SK-N-SH (cell line): Measurements from ENCODE around the gene LIN28B. TPM values are rescaled to one million over a fixed set of nuclear protein-coding genes. Genes with fewer than 3 reads are reported as not detected.
A peak's percentile ranks its signal among the peaks of the same experiment; 100 is the strongest.

ENCODE experiments used
- CTCF ChIA-PET: fragments of 300-600, 350-600 bp; formaldehyde crosslinking; extraction: SDS; loops from one replicate; lab custom pipeline; 2021; lab: Yijun Ruan, JAX
- POLR2A ChIA-PET: fragments of 350-600 bp; sonication (Branson Sonifier 250); formaldehyde crosslinking; extraction: SDS; loops from one replicate; lab custom pipeline; 2020; ENCODE audit warnings: antibody characterized with exemption, inconsistent platforms; lab: Yijun Ruan, JAX
- DNase-seq: peaks from one replicate; pipeline ENCODE4 v3.0.0; 2012
- H2AFZ ChIP-seq: fragments of 200-600 bp; sonication (generic); 2 replicates; pipeline ENCODE4 v1.8.1; 2016; ENCODE audit warnings: antibody characterized with exemption, mild to moderate bottlenecking, low read depth
- H3F3A ChIP-seq: fragments of 200-600 bp; sonication (generic); replicated peaks from 2 replicates; pipeline ENCODE3; 2016; ENCODE audit warnings: antibody characterized with exemption, mild to moderate bottlenecking; ENCODE audit not compliant: insufficient read depth
- H3K27ac ChIP-seq, 2 experiments: fragments of 200-500 bp in 1 of 2; fragments of 200-600 bp in 1 of 2; sonication (Bioruptor generic) in 1 of 2; sonication (generic), shearing (Covaris generic) in 1 of 2; 2 replicates each; pipeline versions ENCODE4 v1.5.1 to v1.6.1; 2014 to 2016; ENCODE audit warnings: low read depth in 2 of 2, inconsistent platforms in 1 of 2, low read length in 1 of 2, mild to moderate bottlenecking in 1 of 2, mixed read lengths in 1 of 2
- H3K27me3 ChIP-seq: fragments of 200-600 bp; sonication (generic), shearing (Covaris generic); 2 replicates; pipeline ENCODE4 v1.6.1; 2016; ENCODE audit warnings: mixed run types; ENCODE audit not compliant: insufficient read depth
- H3K36me3 ChIP-seq, 2 experiments: fragments of 200-500 bp in 1 of 2; fragments of 200-600 bp in 1 of 2; sonication (Bioruptor generic) in 1 of 2; sonication (generic) in 1 of 2; replicated peaks in 1 of 2; 2 replicates each; pipeline versions ENCODE3 to v1.5.1; 2014 to 2016; ENCODE audit warnings: low read length in 1 of 2, mild to moderate bottlenecking in 1 of 2; ENCODE audit not compliant: insufficient read depth in 2 of 2, control insufficient read depth in 1 of 2
- H3K4me1 ChIP-seq, 2 experiments: fragments of 200-500 bp in 1 of 2; fragments of 200-600 bp in 1 of 2; sonication (Bioruptor generic) in 1 of 2; sonication (generic), shearing (Covaris generic) in 1 of 2; 2 replicates each; pipeline versions ENCODE4 v1.5.1 to v1.6.1; 2014 to 2016; ENCODE audit warnings: low read depth in 1 of 2, low read length in 1 of 2, mixed run types in 1 of 2; ENCODE audit not compliant: insufficient read depth in 2 of 2, control insufficient read depth in 1 of 2
- H3K4me2 ChIP-seq: fragments of 200-600 bp; sonication (generic), shearing (Covaris generic); 2 replicates; pipeline ENCODE4 v1.6.1; 2017; ENCODE audit warnings: mixed run types
- H3K4me3 ChIP-seq, 2 experiments: fragments of 200-500 bp in 1 of 2; fragments of 200-600 bp in 1 of 2; sonication (Bioruptor generic) in 1 of 2; sonication (generic), shearing (Covaris generic) in 1 of 2; 2 replicates each; pipeline versions ENCODE4 v1.5.1 to v1.8.1; 2014 to 2016; ENCODE audit warnings: low read depth in 2 of 2, inconsistent platforms in 1 of 2, low read length in 1 of 2, mild to moderate bottlenecking in 1 of 2, mixed read lengths in 1 of 2, moderate library complexity in 1 of 2
- H3K79me2 ChIP-seq: fragments of 200-600 bp; sonication (generic); 2 replicates; pipeline ENCODE4 v1.8.1; 2017; ENCODE audit warnings: mild to moderate bottlenecking; ENCODE audit not compliant: insufficient read depth
- H3K9ac ChIP-seq: fragments of 200-600 bp; sonication (generic); 2 replicates; pipeline ENCODE4 v1.6.1; 2017; ENCODE audit warnings: mixed run types
- H3K9me2 ChIP-seq: fragments of 200-600 bp; sonication (generic); 2 replicates; pipeline ENCODE4 v1.6.1; 2017; ENCODE audit warnings: mixed run types
- H3K9me3 ChIP-seq: fragments of 200-600 bp; sonication (generic); 2 replicates; pipeline ENCODE4 v1.6.1; 2017; ENCODE audit warnings: mixed run types, mild to moderate bottlenecking, moderate library complexity
- H4K20me1 ChIP-seq: fragments of 200-600 bp; sonication (generic); 2 replicates; pipeline ENCODE4 v1.6.1; 2017; ENCODE audit warnings: mild to moderate bottlenecking, mixed run types; ENCODE audit not compliant: insufficient read depth
- ELF1 ChIP-seq: IDR thresholded peaks from 2 replicates; pipeline ENCODE4 v1.4.0; 2012
- EP300 ChIP-seq, 2 experiments: IDR thresholded peaks; 2 replicates each; pipeline versions ENCODE4 v1.4.0 to v1.6.1; 2012; ENCODE audit warnings: borderline replicate concordance in 1 of 2, low read depth in 1 of 2, low read length in 1 of 2
- FOSL2 ChIP-seq: IDR thresholded peaks from 2 replicates; pipeline ENCODE4 v1.4.0; 2012; ENCODE audit warnings: low read depth, mild to moderate bottlenecking, moderate library complexity, borderline replicate concordance
- FOXJ3 ChIP-seq: sonication (generic); formaldehyde crosslinking; IDR thresholded peaks from 2 replicates; pipeline ENCODE4 v1.5.1; 2020; ENCODE audit warnings: mild to moderate bottlenecking, missing genetic modification reagents
- FOXM1 ChIP-seq: IDR thresholded peaks from 2 replicates; pipeline ENCODE4 v1.4.0; 2012; ENCODE audit warnings: low read depth, mild to moderate bottlenecking
- GATA2 ChIP-seq: sonication (generic); formaldehyde crosslinking; IDR thresholded peaks from 2 replicates; pipeline ENCODE4 v1.5.0; 2020; ENCODE audit warnings: mild to moderate bottlenecking, missing genetic modification reagents
- JUND ChIP-seq: IDR thresholded peaks from 2 replicates; pipeline ENCODE4 v1.4.0; 2012
- NFIC ChIP-seq: IDR thresholded peaks from 2 replicates; pipeline ENCODE4 v1.4.0; 2012; ENCODE audit warnings: borderline replicate concordance
- NRF1 ChIP-seq: IDR thresholded peaks from 2 replicates; pipeline ENCODE4 v1.6.1; 2012; ENCODE audit warnings: low read depth, mild to moderate bottlenecking, low read length
- PBX3 ChIP-seq: IDR thresholded peaks from 2 replicates; pipeline ENCODE4; 2012
- RAD21 ChIP-seq: IDR thresholded peaks from 2 replicates; pipeline ENCODE4 v1.6.1; 2012; ENCODE audit warnings: mild to moderate bottlenecking, low read length
- RFX5 ChIP-seq: IDR thresholded peaks from 2 replicates; pipeline ENCODE4 v1.6.1; 2012; ENCODE audit warnings: mild to moderate bottlenecking, improper control_type of control experiment, low read length
- RXRA ChIP-seq: IDR thresholded peaks from 2 replicates; pipeline ENCODE4 v1.4.0; 2012; ENCODE audit warnings: low read depth, mild to moderate bottlenecking, borderline replicate concordance
- SIN3A ChIP-seq: IDR thresholded peaks from 2 replicates; pipeline ENCODE4 v1.6.1; 2012; ENCODE audit warnings: low read depth, mild to moderate bottlenecking, low read length, moderate library complexity, borderline replicate concordance
- SMC3 ChIP-seq: IDR thresholded peaks from 2 replicates; pipeline ENCODE4 v1.6.1; 2012; ENCODE audit warnings: low read depth, low read length, improper control_type of control experiment
- TCF12 ChIP-seq: IDR thresholded peaks from 2 replicates; pipeline ENCODE4 v1.4.0; 2012
- USF2 ChIP-seq: fragments of 150-350 bp; IDR thresholded peaks from 2 replicates; pipeline ENCODE4 v1.6.1; 2017; ENCODE audit warnings: antibody characterized with exemption, low read length, low read depth, borderline replicate concordance
- WGBS: methylation state at CpG from one replicate; pipeline ENCODE4 v1.1.6; 2017; ENCODE audit warnings: low lambda C conversion rate; 5-methylcytosine and 5-hydroxymethylcytosine counted together
- polyA plus RNA-seq, 3 experiments: library from polyadenylated mRNA; depleted of rRNA; stranded (reverse); fragments of >200 nt; gene quantifications; 2 replicates each; pipeline ENCODE4 v1.2.3, GENCODE V29; 2012
- TF ChIP-seq, protein P1 (sequence below): fragments of 200-600 bp; sonication (generic); IDR thresholded peaks from 2 replicates; pipeline ENCODE4 v1.6.1; 2017; ENCODE audit warnings: antibody characterized with exemption, mild to moderate bottlenecking, moderate library complexity

LIN28B gene
- polyA plus RNA-seq, 1 of the 3 experiments (the other 2 are of a cell fraction) = 0.67 TPM

DNA sequence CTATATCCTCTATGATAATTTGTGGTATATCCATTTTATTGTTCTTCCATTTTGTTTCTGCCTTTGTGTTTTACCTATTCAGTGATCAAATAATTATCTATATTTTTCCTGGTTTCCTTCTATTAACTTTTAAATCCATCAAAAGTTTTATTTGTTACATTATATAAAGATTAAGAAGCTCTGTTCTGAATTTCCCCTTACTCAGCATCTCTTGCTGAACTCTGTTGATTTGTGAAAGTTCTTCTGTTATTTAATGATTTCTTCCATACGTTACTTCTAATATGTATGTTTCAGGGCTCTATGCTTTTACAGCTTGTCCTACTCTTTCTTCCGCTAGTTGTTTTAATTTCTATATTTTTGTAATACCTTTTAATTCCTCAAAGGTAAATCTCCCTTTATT, 87.1 kb downstream of the LIN28B start:
- Histone ChIP-seq H3K9ac (no peak overlapping the region), H3K4me2 (no peak overlapping the region), H4K20me1 (no peaks in the 10 kb centered on the region), H3K27me3 (no peaks in the 10 kb centered on the region), H2AFZ (no peak overlapping the region), H3K4me3 (no peak overlapping the region), H3K36me3 (no peaks in the 10 kb centered on the region), H3K4me1 (peaks cover 2 to 3% of the 10 kb centered on the region in 2 experiments; a peak in 2 of 4 replicates), H3K79me2 (no peaks in the 10 kb centered on the region), H3F3A (peaks cover 3% of the 10 kb centered on the region), H3K9me3 (no peaks in the 10 kb centered on the region), H3K27ac (no peak overlapping the region), H3K9me2 (no peaks in the 10 kb centered on the region)
- TF ChIP-seq RFX5 = no peak
- TF ChIP-seq FOXJ3 (CRISPR knock-in tag) = no peak
- no peak for TF ChIP-seq NFIC
- TF ChIP-seq SIN3A = no peak
- TF ChIP-seq RAD21 = no peak
- no peak for TF ChIP-seq EP300 (IDR thresholded peaks at IDR 0.05; ENCODE audit: borderline replicate concordance in 1 of 2, low read depth in 1 of 2, low read length in 1 of 2)
- no peak for TF ChIP-seq FOXM1
- no peak for TF ChIP-seq TCF12
- TF ChIP-seq RXRA = no peak
- TF ChIP-seq ELF1 = no peak
- TF ChIP-seq, protein P1, sequence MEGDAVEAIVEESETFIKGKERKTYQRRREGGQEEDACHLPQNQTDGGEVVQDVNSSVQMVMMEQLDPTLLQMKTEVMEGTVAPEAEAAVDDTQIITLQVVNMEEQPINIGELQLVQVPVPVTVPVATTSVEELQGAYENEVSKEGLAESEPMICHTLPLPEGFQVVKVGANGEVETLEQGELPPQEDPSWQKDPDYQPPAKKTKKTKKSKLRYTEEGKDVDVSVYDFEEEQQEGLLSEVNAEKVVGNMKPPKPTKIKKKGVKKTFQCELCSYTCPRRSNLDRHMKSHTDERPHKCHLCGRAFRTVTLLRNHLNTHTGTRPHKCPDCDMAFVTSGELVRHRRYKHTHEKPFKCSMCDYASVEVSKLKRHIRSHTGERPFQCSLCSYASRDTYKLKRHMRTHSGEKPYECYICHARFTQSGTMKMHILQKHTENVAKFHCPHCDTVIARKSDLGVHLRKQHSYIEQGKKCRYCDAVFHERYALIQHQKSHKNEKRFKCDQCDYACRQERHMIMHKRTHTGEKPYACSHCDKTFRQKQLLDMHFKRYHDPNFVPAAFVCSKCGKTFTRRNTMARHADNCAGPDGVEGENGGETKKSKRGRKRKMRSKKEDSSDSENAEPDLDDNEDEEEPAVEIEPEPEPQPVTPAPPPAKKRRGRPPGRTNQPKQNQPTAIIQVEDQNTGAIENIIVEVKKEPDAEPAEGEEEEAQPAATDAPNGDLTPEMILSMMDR = no peak
- no peak for TF ChIP-seq FOSL2
- TF ChIP-seq GATA2 = no peak
- no peak for TF ChIP-seq SMC3
- no peak for TF ChIP-seq NRF1
- TF ChIP-seq PBX3 = no peak
- CTCF ChIA-PET = interaction anchor here (2.9 kb wide), 1 partner anchor 34 kb away, joined by 10 read pairs; no protein-coding TSS in a partner anchor
- no peak for DNase-seq
- WGBS = 98% methylated on average over 2 of the region's 2 CpGs
- POLR2A ChIA-PET = no interaction called here

GRCh38 chr6:105045526-105045925, 88.6 kb downstream of the LIN28B start:
- no peak overlapping the region; a peak in 1 of 4 replicates for H3K27ac ChIP-seq
- POLR2A ChIA-PET = no interaction called here

More at GRCh38 chr6:105045526-105045925, 88.6 kb downstream of the LIN28B start:
- H3K9ac ChIP-seq = no peak overlapping the region
- peaks cover 2 to 3% of the 10 kb centered on the region in 2 experiments; a peak in 2 of 4 replicates for H3K4me1 ChIP-seq
- TF ChIP-seq JUND (peak; percentile 13; the same call in 1 of the 2 replicates), TCF12 (0 out of 2 replicates have a peak, but pooled peaks have one; percentile 21), FOSL2 (peak; percentile 37; the same call in 1 of the 2 replicates), USF2 (no peak)
- peaks cover 3% of the 10 kb centered on the region for H3F3A ChIP-seq
- CTCF ChIA-PET = no interaction called here
- no peaks in the 10 kb centered on the region for H3K79me2 ChIP-seq
- WGBS = 100% methylated on average over 1 of the region's 1 CpG
- H3K4me3 ChIP-seq = no peak overlapping the region
- DNase-seq = no peak
- no peaks in the 10 kb centered on the region for H3K36me3 ChIP-seq
- H3K9me2 ChIP-seq = no peaks in the 10 kb centered on the region
- H3K9me3 ChIP-seq = no peaks in the 10 kb centered on the region
- no peaks in the 10 kb centered on the region for H3K27me3 ChIP-seq
- H4K20me1 ChIP-seq = no peaks in the 10 kb centered on the region
- H2AFZ ChIP-seq = no peak overlapping the region
- no peak overlapping the region for H3K4me2 ChIP-seq
